WTC11 (cell line): ENCODE results near the gene SLC19A1. TPM values are rescaled to one million over a fixed set of nuclear protein-coding genes. Genes with fewer than 3 reads are reported as not detected.

Source experiments
- ATAC-seq: fragments of 200-7000 bp; cut with Tn5 transposase; 2 replicates; pipeline ENCODE4 v1.10.0; 2021; ENCODE audit warnings: mild to moderate bottlenecking, moderate library complexity
- CTCF ChIA-PET: fragments of 300-600 bp; sonication (Branson Sonifier 250); formaldehyde crosslinking; loops from one replicate; lab custom pipeline; 2021; ENCODE audit warnings: antibody characterized with exemption; lab: Charles Lee
- POLR2A ChIA-PET: fragments of 350-600 bp; sonication (Branson Sonifier 250); formaldehyde crosslinking; loops from one replicate; lab custom pipeline; 2021; ENCODE audit warnings: antibody characterized with exemption; lab: Charles Lee
- DNase-seq: peaks from one replicate; pipeline ENCODE4 v3.0.0; 2021; ENCODE audit warnings: low spot score
- H3K27ac Mint-ChIP-seq: 2 replicates; pipeline ENCODE4 v1.8.0; 2021; ENCODE audit warnings: mixed read lengths
- H3K27me3 Mint-ChIP-seq: 2 replicates; pipeline ENCODE4 v1.8.0; 2021; ENCODE audit warnings: low read depth, mild to moderate bottlenecking, moderate library complexity, mixed read lengths
- H3K36me3 Mint-ChIP-seq: 2 replicates; pipeline ENCODE4 v1.8.0; 2021; ENCODE audit warnings: mixed read lengths
- H3K4me1 Mint-ChIP-seq: 2 replicates; pipeline ENCODE4 v1.8.0; 2022; ENCODE audit warnings: mixed read lengths
- H3K4me3 Mint-ChIP-seq: 2 replicates; pipeline ENCODE4 v1.8.0; 2021; ENCODE audit warnings: mild to moderate bottlenecking, moderate library complexity, mixed read lengths
- H3K9me3 Mint-ChIP-seq: 2 replicates; pipeline ENCODE4 v1.8.0; 2021; ENCODE audit warnings: mixed read lengths
- CREM ChIP-seq: sonication (generic); formaldehyde crosslinking; IDR thresholded peaks from 2 replicates; pipeline ENCODE4 v1.8.1; 2022; ENCODE audit warnings: mild to moderate bottlenecking, missing genetic modification reagents, moderate library complexity
- EMX1 ChIP-seq: fragments of 250-450 bp; sonication (Bioruptor Pico); IDR thresholded peaks from 2 replicates; pipeline ENCODE4 v1.8.0; 2021; ENCODE audit warnings: mild to moderate bottlenecking
- ESRRA ChIP-seq: sonication (generic); formaldehyde crosslinking; IDR thresholded peaks from 2 replicates; pipeline ENCODE4 v1.8.1; 2022; ENCODE audit warnings: mild to moderate bottlenecking, missing genetic modification reagents, borderline replicate concordance
- GABPB1 ChIP-seq: sonication (generic); formaldehyde crosslinking; IDR thresholded peaks from 2 replicates; pipeline ENCODE4 v1.8.1; 2023; ENCODE audit warnings: mild to moderate bottlenecking, missing genetic modification reagents
- GTF2I ChIP-seq: fragments of 250-450 bp; sonication (Bioruptor Pico); conservative IDR thresholded peaks from 2 replicates; pipeline ENCODE4 v1.4.0; 2021; ENCODE audit warnings: mild to moderate bottlenecking
- IRF2 ChIP-seq: sonication (generic); formaldehyde crosslinking; IDR thresholded peaks from 2 replicates; pipeline ENCODE4 v1.8.0; 2022; ENCODE audit warnings: low read depth, missing genetic modification reagents, borderline replicate concordance
- NR3C1 ChIP-seq: sonication (generic); formaldehyde crosslinking; conservative IDR thresholded peaks from 2 replicates; pipeline ENCODE4 v1.8.1; 2023; ENCODE audit warnings: low read depth, mild to moderate bottlenecking, missing genetic modification reagents
- SMAD4 ChIP-seq: sonication (generic); formaldehyde crosslinking; IDR thresholded peaks from 2 replicates; pipeline ENCODE4 v1.8.0; 2022; ENCODE audit warnings: mild to moderate bottlenecking, missing genetic modification reagents
- ZNF121 ChIP-seq: sonication (generic); formaldehyde crosslinking; IDR thresholded peaks from 2 replicates; pipeline ENCODE4 v1.8.0; 2023; ENCODE audit warnings: missing genetic modification reagents
- ZNF232 ChIP-seq: sonication (generic); formaldehyde crosslinking; IDR thresholded peaks from 2 replicates; pipeline ENCODE4 v1.8.0; 2022; ENCODE audit warnings: mild to moderate bottlenecking, missing genetic modification reagents
- ZNF317 ChIP-seq: sonication (generic); formaldehyde crosslinking; IDR thresholded peaks from 2 replicates; pipeline ENCODE4 v1.8.1; 2023; ENCODE audit warnings: low read depth, mild to moderate bottlenecking, moderate library complexity, missing genetic modification reagents, borderline replicate concordance
- total RNA-seq: library from RNA; stranded (reverse); gene quantifications from 3 replicates; pipeline ENCODE4 v1.2.3, GENCODE V29; 2021
- TF ChIP-seq, protein P1 (sequence below): sonication (generic); formaldehyde crosslinking; IDR thresholded peaks from 2 replicates; pipeline ENCODE4 v1.8.0; 2022; ENCODE audit warnings: missing genetic modification reagents
- TF ChIP-seq, protein P2 (sequence below): sonication (generic); formaldehyde crosslinking; IDR thresholded peaks from 2 replicates; pipeline ENCODE4 v1.8.1; 2023; ENCODE audit warnings: mild to moderate bottlenecking, moderate library complexity, missing genetic modification reagents
- TF ChIP-seq, protein P3 (sequence below): sonication (generic); formaldehyde crosslinking; IDR thresholded peaks from 2 replicates; pipeline ENCODE4 v1.8.1; 2022; ENCODE audit warnings: low read depth, mild to moderate bottlenecking, moderate library complexity, missing genetic modification reagents, borderline replicate concordance
- TF ChIP-seq, protein P4 (sequence below): sonication (generic); formaldehyde crosslinking; IDR thresholded peaks from 2 replicates; pipeline ENCODE4 v1.8.1; 2023; ENCODE audit warnings: mild to moderate bottlenecking, missing genetic modification reagents
- TF ChIP-seq, protein P5 (sequence below): sonication (generic); formaldehyde crosslinking; IDR thresholded peaks from 2 replicates; pipeline ENCODE4 v1.8.1; 2023; ENCODE audit warnings: mild to moderate bottlenecking, missing genetic modification reagents, moderate library complexity
- TF ChIP-seq, protein P6 (sequence below): fragments of 250-450 bp; sonication (Bioruptor Pico); IDR thresholded peaks from 2 replicates; pipeline ENCODE4 v1.9.0; 2021; ENCODE audit warnings: moderate library complexity, mild to moderate bottlenecking, inconsistent platforms, borderline replicate concordance

Gene SLC19A1
- total RNA-seq, 1 experiment from 2014 or later: 29.8 TPM

- Mint-ChIP-seq H3K27ac (no peak overlapping the region), H3K4me1 (peaks cover 7% of the 10 kb centered on the region; the same call in 1 of the 2 replicates), H3K36me3 (0 out of 2 replicates have a peak, but pooled peaks cover 3% of the 10 kb centered on the region), H3K9me3 (no peaks in the 10 kb centered on the region), H3K4me3 (peak overlapping the region; percentile 64), H3K27me3 (no peaks in the 10 kb centered on the region; the same call in 1 of the 2 replicates)
- CTCF ChIA-PET: interaction anchor here (1.0 kb wide), 1 partner anchor 15 kb away, joined by 4 read pairs; no protein-coding TSS in a partner anchor
- no peak for ATAC-seq
- peak; percentile 5 for DNase-seq
- TF ChIP-seq NR3C1 (CRISPR knock-in tag) (no peak), ZNF317 (no peak), ESRRA (CRISPR knock-in tag) (no peak), GABPB1 (CRISPR knock-in tag) (no peak), ZNF121 (CRISPR knock-in tag) (no peak), ZNF232 (CRISPR knock-in tag) (no peak), IRF2 (CRISPR knock-in tag) (no peak), EMX1 (CRISPR knock-in tag) (no peak), GTF2I (CRISPR knock-in tag) (no peak), SMAD4 (CRISPR knock-in tag) (no peak), CREM (CRISPR knock-in tag) (no peak)
- TF ChIP-seq, protein P1, sequence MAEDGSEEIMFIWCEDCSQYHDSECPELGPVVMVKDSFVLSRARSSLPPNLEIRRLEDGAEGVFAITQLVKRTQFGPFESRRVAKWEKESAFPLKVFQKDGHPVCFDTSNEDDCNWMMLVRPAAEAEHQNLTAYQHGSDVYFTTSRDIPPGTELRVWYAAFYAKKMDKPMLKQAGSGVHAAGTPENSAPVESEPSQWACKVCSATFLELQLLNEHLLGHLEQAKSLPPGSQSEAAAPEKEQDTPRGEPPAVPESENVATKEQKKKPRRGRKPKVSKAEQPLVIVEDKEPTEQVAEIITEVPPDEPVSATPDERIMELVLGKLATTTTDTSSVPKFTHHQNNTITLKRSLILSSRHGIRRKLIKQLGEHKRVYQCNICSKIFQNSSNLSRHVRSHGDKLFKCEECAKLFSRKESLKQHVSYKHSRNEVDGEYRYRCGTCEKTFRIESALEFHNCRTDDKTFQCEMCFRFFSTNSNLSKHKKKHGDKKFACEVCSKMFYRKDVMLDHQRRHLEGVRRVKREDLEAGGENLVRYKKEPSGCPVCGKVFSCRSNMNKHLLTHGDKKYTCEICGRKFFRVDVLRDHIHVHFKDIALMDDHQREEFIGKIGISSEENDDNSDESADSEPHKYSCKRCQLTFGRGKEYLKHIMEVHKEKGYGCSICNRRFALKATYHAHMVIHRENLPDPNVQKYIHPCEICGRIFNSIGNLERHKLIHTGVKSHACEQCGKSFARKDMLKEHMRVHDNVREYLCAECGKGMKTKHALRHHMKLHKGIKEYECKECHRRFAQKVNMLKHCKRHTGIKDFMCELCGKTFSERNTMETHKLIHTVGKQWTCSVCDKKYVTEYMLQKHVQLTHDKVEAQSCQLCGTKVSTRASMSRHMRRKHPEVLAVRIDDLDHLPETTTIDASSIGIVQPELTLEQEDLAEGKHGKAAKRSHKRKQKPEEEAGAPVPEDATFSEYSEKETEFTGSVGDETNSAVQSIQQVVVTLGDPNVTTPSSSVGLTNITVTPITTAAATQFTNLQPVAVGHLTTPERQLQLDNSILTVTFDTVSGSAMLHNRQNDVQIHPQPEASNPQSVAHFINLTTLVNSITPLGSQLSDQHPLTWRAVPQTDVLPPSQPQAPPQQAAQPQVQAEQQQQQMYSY (CRISPR knock-in tag): no peak
- TF ChIP-seq, protein P2, sequence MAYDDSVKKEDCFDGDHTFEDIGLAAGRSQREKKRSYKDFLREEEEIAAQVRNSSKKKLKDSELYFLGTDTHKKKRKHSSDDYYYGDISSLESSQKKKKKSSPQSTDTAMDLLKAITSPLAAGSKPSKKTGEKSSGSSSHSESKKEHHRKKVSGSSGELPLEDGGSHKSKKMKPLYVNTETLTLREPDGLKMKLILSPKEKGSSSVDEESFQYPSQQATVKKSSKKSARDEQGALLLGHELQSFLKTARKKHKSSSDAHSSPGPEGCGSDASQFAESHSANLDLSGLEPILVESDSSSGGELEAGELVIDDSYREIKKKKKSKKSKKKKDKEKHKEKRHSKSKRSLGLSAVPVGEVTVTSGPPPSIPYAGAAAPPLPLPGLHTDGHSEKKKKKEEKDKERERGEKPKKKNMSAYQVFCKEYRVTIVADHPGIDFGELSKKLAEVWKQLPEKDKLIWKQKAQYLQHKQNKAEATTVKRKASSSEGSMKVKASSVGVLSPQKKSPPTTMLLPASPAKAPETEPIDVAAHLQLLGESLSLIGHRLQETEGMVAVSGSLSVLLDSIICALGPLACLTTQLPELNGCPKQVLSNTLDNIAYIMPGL (CRISPR knock-in tag): no peak
- TF ChIP-seq, protein P3, sequence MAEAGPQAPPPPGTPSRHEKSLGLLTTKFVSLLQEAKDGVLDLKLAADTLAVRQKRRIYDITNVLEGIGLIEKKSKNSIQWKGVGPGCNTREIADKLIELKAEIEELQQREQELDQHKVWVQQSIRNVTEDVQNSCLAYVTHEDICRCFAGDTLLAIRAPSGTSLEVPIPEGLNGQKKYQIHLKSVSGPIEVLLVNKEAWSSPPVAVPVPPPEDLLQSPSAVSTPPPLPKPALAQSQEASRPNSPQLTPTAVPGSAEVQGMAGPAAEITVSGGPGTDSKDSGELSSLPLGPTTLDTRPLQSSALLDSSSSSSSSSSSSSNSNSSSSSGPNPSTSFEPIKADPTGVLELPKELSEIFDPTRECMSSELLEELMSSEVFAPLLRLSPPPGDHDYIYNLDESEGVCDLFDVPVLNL: no peak
- TF ChIP-seq, protein P4, sequence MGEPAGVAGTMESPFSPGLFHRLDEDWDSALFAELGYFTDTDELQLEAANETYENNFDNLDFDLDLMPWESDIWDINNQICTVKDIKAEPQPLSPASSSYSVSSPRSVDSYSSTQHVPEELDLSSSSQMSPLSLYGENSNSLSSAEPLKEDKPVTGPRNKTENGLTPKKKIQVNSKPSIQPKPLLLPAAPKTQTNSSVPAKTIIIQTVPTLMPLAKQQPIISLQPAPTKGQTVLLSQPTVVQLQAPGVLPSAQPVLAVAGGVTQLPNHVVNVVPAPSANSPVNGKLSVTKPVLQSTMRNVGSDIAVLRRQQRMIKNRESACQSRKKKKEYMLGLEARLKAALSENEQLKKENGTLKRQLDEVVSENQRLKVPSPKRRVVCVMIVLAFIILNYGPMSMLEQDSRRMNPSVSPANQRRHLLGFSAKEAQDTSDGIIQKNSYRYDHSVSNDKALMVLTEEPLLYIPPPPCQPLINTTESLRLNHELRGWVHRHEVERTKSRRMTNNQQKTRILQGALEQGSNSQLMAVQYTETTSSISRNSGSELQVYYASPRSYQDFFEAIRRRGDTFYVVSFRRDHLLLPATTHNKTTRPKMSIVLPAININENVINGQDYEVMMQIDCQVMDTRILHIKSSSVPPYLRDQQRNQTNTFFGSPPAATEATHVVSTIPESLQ: no peak
- TF ChIP-seq, protein P5, sequence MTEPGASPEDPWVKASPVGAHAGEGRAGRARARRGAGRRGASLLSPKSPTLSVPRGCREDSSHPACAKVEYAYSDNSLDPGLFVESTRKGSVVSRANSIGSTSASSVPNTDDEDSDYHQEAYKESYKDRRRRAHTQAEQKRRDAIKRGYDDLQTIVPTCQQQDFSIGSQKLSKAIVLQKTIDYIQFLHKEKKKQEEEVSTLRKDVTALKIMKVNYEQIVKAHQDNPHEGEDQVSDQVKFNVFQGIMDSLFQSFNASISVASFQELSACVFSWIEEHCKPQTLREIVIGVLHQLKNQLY (CRISPR knock-in tag): no peak
- TF ChIP-seq, protein P6, sequence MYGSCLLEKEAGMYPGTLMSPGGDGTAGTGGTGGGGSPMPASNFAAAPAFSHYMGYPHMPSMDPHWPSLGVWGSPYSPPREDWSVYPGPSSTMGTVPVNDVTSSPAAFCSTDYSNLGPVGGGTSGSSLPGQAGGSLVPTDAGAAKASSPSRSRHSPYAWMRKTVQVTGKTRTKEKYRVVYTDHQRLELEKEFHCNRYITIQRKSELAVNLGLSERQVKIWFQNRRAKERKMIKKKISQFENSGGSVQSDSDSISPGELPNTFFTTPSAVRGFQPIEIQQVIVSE (CRISPR knock-in tag): no peak
- POLR2A ChIA-PET: no interaction called here
These were observed 1.7 kb downstream of the SLC19A1 start for GRCh38 chr21:45540601-45540970.
